HEK293T (cell line): ENCODE results near the gene SLC25A26.
A peak's percentile ranks its signal among the peaks of the same experiment; 100 is the strongest.
"Not testable (repeated sequence)": the region's sequence is repeated elsewhere in the genome, so short reads cannot be mapped to it uniquely, and the experiment has no call there.

Experiments used
- CTCF ChIA-PET: fragments of 350-600 bp; formaldehyde crosslinking; extraction: SDS; loops from one replicate; lab custom pipeline; 2021; ENCODE audit warnings: antibody characterized with exemption, inconsistent platforms; lab: Yijun Ruan, JAX
- POLR2A ChIA-PET: fragments of 350-600 bp; formaldehyde crosslinking; extraction: SDS; loops from one replicate; lab custom pipeline; 2020; ENCODE audit warnings: antibody characterized with exemption, inconsistent platforms; lab: Yijun Ruan, JAX
- DNase-seq: peaks from one replicate; pipeline ENCODE4 v3.0.0; 2012; ENCODE audit warnings: mixed read lengths; ENCODE audit errors: extremely low spot score
- ARNT ChIP-seq: fragments of 450-650 bp; IDR thresholded peaks from 2 replicates; pipeline ENCODE4 v1.6.1; 2017; ENCODE audit warnings: mild to moderate bottlenecking
- BHLHE40 ChIP-seq: fragments of 450-650 bp; IDR thresholded peaks from 2 replicates; pipeline ENCODE4 v1.6.1; 2016; ENCODE audit warnings: mild to moderate bottlenecking, moderate library complexity, borderline replicate concordance
- CTBP1 ChIP-seq: fragments of 450-650 bp; IDR thresholded peaks from 2 replicates; pipeline ENCODE4 v1.6.1; 2016; ENCODE audit warnings: borderline replicate concordance
- ELF4 ChIP-seq: fragments of 450-650 bp; IDR thresholded peaks from 2 replicates; pipeline ENCODE4 v1.6.1; 2017; ENCODE audit warnings: antibody characterized with exemption
- FOXA1 ChIP-seq: fragments of 450-650 bp; IDR thresholded peaks from 2 replicates; pipeline ENCODE4 v1.6.1; 2016; ENCODE audit warnings: mild to moderate bottlenecking
- FOXK2 ChIP-seq: fragments of 450-650 bp; IDR thresholded peaks from 2 replicates; pipeline ENCODE4 v1.6.1; 2016; ENCODE audit warnings: mild to moderate bottlenecking
- FOXM1 ChIP-seq: fragments of 450-650 bp; IDR thresholded peaks from 2 replicates; pipeline ENCODE4 v1.6.1; 2017; ENCODE audit warnings: mild to moderate bottlenecking, borderline replicate concordance
- HDGF ChIP-seq: fragments of 450-650 bp; IDR thresholded peaks from 2 replicates; pipeline ENCODE4 v1.6.1; 2017; ENCODE audit warnings: antibody characterized with exemption, borderline replicate concordance
- L3MBTL2 ChIP-seq: fragments of 450-650 bp; conservative IDR thresholded peaks from 2 replicates; pipeline ENCODE4 v1.6.1; 2016; ENCODE audit warnings: mild to moderate bottlenecking
- LEF1 ChIP-seq: fragments of 450-650 bp; IDR thresholded peaks from 2 replicates; pipeline ENCODE4 v1.6.1; 2017; ENCODE audit warnings: mild to moderate bottlenecking, borderline replicate concordance
- NFRKB ChIP-seq: fragments of 450-650 bp; IDR thresholded peaks from 2 replicates; pipeline ENCODE4 v1.6.1; 2016; ENCODE audit warnings: mild to moderate bottlenecking, moderate library complexity
- PKNOX1 ChIP-seq: fragments of 450-650 bp; IDR thresholded peaks from 2 replicates; pipeline ENCODE4 v1.6.1; 2016
- SP1 ChIP-seq: fragments of 450-650 bp; IDR thresholded peaks from 2 replicates; pipeline ENCODE4 v1.6.1; 2017
- SUZ12 ChIP-seq: fragments of 450-650 bp; IDR thresholded peaks from 2 replicates; pipeline ENCODE4 v1.6.1; 2016; ENCODE audit warnings: mild to moderate bottlenecking
- TARDBP ChIP-seq: fragments of 450-650 bp; IDR thresholded peaks from 2 replicates; pipeline ENCODE4 v1.6.1; 2016
- ZNF384 ChIP-seq: fragments of 450-650 bp; IDR thresholded peaks from 2 replicates; pipeline ENCODE4 v1.6.1; 2016

Gene SLC25A26

GRCh38 chr3:66270701-66271100, 49.9 kb downstream of the SLC25A26 start:
- POLR2A ChIA-PET: no interaction called here
- DNase-seq: no peak
- CTCF ChIA-PET: interaction anchor here (1.7 kb wide), 1 partner anchor 107 kb away, joined by 5 read pairs; no protein-coding TSS in a partner anchor

GRCh38 chr3:66271231-66271630, 50.4 kb downstream of the SLC25A26 start:
- ChIA-PET POLR2A (no interaction called here), CTCF (interaction anchor here (1.7 kb wide), 1 partner anchor 107 kb away, joined by 5 read pairs; no protein-coding TSS in a partner anchor)
- no peak for DNase-seq
- TF ChIP-seq CTBP1 (no peak), HDGF (no peak), LEF1 (no peak), ELF4 (no peak), FOXM1 (no peak), TARDBP (no peak), SP1 (no peak), BHLHE40 (no peak), SUZ12 (no peak), FOXA1 (no peak), ARNT (no peak), NFRKB (no peak), FOXK2 (no peak), PKNOX1 (no peak), L3MBTL2 (no peak), ZNF384 (no peak)

More at GRCh38 chr3:66270701-66271100, 49.9 kb downstream of the SLC25A26 start:
- TF ChIP-seq SP1 (no peak), FOXA1 (no peak)

GRCh38 chr3:66272016-66272415, 51.2 kb downstream of the SLC25A26 start:
- DNase-seq: no peak
- no peak for TF ChIP-seq BHLHE40
- CTCF ChIA-PET: interaction anchor here (0.6 to 1.0 kb wide), 2 partner anchors 101 to 749 kb away, joined by 3 read pairs; no protein-coding TSS in a partner anchor
- POLR2A ChIA-PET: no interaction called here

GRCh38 chr3:66274837-66275236, 54.0 kb downstream of the SLC25A26 start:
- CTCF ChIA-PET, DNase-seq, POLR2A ChIA-PET: not testable (repeated sequence)

GRCh38 chr3:66276705-66277274, 56.0 kb downstream of the SLC25A26 start:
- DNase-seq: peak; percentile 41
- TF ChIP-seq LEF1: no peak
- peak; percentile 96 for TF ChIP-seq ZNF384
- ChIA-PET CTCF (interaction anchor here (0.6 to 1.4 kb wide), 5 partner anchors 96 to 932 kb away, joined by 3 to 9 read pairs (median 4); no protein-coding TSS in a partner anchor), POLR2A (no interaction called here)

GRCh38 chr3:66279168-66279567, 58.4 kb downstream of the SLC25A26 start:
- ChIA-PET POLR2A (no interaction called here), CTCF (no interaction called here)
- DNase-seq: no peak
- TF ChIP-seq CTBP1: no peak
- TF ChIP-seq ZNF384: no peak
- no peak for TF ChIP-seq NFRKB
- no peak for TF ChIP-seq BHLHE40
- no peak for TF ChIP-seq ELF4
- TF ChIP-seq L3MBTL2: no peak
- no peak for TF ChIP-seq PKNOX1
- no peak for TF ChIP-seq SP1
- no peak for TF ChIP-seq HDGF
- TF ChIP-seq FOXM1: no peak
- TF ChIP-seq TARDBP: no peak
- TF ChIP-seq SUZ12: no peak
- no peak for TF ChIP-seq FOXK2
- TF ChIP-seq LEF1: no peak
- no peak for TF ChIP-seq ARNT
- TF ChIP-seq FOXA1: no peak

- TF ChIP-seq NFRKB: no peak
- TF ChIP-seq BHLHE40: no peak
- peak; percentile 53; the same call in 1 of the 2 replicates for TF ChIP-seq CTBP1
- TF ChIP-seq PKNOX1: peak; percentile 47
- TF ChIP-seq TARDBP: no peak
- no peak for TF ChIP-seq LEF1
- CTCF ChIA-PET: no interaction called here
- POLR2A ChIA-PET: no interaction called here
- DNase-seq: no peak
Observed at GRCh38 chr3:66280304-66280703, 59.5 kb downstream of the SLC25A26 start.

GRCh38 chr3:66291922-66292321, 71.1 kb downstream of the SLC25A26 start:
- DNase-seq, CTCF ChIA-PET, POLR2A ChIA-PET: not testable (repeated sequence)
